Measurements from ENCODE around the gene KLF13.

Gene KLF13

DNA sequence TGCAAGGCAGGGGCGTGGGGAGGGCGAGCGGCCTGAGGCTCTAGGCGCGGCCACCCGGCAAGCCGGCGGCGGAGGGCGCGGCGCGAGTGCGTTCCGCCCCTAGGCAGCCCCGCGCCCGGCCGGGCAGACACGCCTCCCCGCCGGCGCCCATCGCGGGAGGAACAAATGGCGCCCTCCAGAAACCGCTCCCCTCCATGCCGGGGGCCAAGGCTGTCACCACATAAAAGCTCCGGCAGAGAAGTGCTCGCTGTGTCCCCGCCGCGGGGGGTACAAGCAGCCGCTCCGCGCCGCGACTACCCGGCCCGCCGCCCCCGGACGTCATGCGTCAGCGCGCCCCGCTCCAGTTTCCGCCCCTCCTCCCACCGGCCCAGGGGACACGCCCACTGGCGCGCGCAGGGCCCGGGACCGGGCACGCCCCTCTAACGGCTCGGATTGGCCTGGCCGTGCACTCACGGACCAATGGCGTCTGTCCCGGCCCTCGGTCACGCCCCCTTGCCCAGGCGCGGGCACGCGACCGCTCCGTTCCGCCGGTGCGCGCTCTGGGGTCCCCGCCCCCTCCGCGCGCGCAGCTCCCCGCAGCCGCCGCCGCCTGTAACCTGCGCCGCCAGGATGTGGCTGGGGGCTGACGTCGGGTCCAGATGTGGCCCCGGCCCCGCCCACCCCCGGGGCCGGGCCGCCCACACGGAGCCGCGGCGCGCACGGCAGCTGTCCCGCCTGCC is at the start of gene KLF13:
KLF13 (plus strand) TSS at position 680 of the 719 bp plus-strand sequence. CDS start 378 bp downstream, outside the sequence.
- peak; percentile 94 for DNase-seq

DNA sequence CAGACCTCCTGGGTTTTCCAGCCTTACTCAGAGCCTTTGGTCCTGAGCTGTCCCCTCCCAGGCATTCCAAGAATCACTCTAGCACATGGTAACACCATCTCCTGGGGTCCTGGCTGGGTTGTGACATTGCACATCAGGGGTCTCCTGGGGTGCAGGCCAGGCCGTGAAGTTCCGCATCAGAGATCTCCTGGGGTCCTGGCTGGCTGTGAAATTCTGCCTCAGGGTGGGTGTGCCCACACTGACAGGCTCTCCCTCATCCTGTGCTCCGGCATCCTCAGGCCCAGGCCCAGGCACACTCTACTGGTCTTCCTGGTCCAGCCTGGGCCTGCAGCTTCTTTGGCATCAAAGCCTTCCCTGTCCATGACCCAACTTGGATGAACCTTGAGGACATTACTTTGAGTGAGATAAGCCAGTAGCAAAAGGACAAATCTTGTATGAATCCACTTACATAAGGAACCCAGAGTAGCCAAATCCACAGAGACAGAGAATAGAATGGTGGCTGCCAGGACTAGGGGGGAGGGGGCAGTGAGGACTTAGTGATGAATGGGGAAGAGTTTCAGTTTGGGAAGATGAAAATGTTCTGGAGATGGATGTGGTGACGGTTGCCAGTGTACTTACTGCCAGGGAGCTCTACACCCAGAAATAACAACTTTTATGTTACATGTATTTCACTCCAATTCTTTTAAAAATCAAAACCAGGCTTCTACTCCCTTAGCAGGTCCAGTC is 49.1 kb upstream of the KLF13 start:
- DNase-seq: no peak

GRCh38 chr15:31278061-31278445 is 48.6 kb upstream of the KLF13 start:
- DNase-seq: no peak

- no peak for DNase-seq
These were observed 48.0 kb upstream of the KLF13 start for GRCh38 chr15:31278544-31279220.

DNA sequence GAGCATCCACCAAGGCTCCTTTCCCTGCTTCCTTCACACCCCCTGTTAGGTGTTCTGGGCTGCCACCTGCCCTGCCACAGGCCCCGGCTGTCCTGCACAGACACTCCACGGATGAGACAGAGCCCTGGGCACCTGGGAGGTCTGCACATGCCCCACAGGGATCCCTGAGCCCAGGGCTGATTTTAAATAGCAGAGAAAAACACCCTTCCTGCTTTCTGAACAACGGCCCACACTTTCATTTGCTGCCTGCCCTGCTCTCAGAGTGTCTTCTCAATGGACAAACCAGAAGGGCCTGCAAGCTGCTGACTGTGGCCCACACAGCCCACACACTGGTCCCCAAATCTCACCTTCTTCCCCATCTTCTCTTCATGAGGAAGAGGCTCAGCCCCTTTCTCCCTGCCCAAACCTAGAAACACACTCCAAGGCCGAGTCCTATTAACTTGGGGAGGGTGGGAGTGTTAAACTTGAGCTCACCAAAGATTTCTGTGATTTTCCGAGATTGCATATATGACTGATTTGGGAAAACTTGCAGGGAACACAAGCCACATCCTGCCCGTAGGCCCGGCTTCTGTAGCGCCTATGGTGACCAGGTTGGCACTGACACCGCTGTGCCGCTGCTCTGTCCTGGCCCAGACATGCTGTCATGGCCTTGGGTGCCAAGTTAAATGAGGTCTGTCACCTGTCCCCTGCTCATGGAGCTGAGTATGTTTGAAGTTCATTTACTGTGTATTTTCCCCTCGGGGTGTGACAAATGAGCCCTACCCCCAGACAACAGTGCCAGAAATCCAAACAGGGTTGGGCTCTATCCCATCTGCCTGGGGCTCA is 47.2 kb upstream of the KLF13 start:
- peak; percentile 64 for DNase-seq

GRCh38 chr15:31280046-31280830 is 46.4 kb upstream of the KLF13 start:
- DNase-seq: peak; percentile 79

- DNase-seq: no peak
These were observed 45.8 kb upstream of the KLF13 start for GRCh38 chr15:31280831-31281216.

GRCh38 chr15:31283043-31283442 is 43.6 kb upstream of the KLF13 start:
- no peak for DNase-seq

GRCh38 chr15:31285772-31286261 is 40.8 kb upstream of the KLF13 start:
- DNase-seq: no peak

- no peak for DNase-seq
These were observed 35.5 kb upstream of the KLF13 start for GRCh38 chr15:31291048-31291578.

DNA sequence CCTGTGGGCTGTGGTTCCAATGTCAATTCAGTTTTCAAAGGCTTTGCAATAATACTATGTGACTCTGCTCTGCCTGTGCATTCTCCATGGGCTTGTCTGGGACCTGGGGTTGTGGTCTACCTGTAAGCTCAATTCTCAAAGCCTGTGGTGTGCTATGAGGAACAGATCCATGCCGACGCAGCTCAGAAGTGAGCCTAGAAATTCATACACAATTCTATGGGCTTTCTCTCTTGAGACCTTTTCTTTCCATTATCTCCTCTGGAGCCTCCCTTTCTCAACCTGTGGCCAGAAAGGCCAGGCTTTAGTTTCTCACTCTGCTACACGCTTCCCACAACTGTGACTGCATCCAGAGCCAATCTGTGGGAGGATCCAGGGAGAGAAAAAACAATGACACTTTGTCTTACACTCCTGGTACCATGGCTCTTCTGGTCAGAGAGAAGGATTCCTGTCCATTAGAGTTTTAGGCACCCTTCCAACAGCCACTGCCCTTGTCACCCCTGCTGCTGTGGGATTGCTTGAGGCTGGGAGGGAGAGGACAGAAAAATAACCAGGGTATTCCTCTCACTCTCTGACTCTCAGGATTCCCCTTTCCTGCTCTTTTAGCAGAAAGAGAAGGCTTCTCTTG is 34.1 kb upstream of the KLF13 start:
- no peak for DNase-seq

GRCh38 chr15:31293655-31294054 is 33.0 kb upstream of the KLF13 start:
- DNase-seq: no peak

GRCh38 chr15:31294067-31294466 is 32.6 kb upstream of the KLF13 start:
- no peak for DNase-seq

DNA sequence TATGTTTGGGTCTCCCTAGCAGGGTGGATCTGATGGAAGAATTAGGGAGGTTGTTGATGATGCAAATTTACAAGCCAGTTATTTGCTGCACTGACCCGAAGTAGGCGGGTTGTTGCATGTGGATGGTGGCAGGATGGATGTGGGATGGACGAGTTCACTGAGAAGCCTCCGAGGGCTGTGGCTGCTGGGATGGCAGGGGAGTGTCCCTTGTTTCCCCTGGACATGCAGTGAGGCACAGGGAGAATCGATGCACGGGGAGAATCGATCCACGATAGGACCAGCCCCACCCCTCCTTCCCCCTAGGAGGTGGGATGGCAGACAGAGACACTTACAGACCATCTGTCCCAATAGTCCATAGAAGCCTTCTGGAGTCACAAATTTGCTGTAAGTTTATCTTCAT is 31.0 kb upstream of the KLF13 start:
- DNase-seq: no peak

DNA sequence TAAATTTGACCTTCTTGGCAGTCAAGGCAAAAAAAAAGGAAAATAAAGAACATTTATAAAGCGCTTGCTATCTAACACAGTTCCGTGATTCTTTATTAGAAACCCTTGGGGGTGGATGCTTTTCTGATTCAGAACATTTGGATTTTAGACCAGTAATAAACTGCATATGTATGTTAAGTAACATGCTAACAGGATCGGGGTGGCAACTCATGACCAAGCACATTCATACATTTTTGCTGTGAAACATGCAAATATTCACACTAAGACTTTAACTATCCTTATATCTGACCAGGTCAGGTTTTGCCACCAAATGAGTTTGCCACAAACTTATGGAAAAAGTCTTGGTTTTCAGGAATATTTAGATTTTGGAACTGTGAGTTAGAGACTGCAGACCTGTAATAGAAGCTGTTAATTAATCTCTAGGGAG is 30.4 kb upstream of the KLF13 start:
- no peak for DNase-seq

DNA sequence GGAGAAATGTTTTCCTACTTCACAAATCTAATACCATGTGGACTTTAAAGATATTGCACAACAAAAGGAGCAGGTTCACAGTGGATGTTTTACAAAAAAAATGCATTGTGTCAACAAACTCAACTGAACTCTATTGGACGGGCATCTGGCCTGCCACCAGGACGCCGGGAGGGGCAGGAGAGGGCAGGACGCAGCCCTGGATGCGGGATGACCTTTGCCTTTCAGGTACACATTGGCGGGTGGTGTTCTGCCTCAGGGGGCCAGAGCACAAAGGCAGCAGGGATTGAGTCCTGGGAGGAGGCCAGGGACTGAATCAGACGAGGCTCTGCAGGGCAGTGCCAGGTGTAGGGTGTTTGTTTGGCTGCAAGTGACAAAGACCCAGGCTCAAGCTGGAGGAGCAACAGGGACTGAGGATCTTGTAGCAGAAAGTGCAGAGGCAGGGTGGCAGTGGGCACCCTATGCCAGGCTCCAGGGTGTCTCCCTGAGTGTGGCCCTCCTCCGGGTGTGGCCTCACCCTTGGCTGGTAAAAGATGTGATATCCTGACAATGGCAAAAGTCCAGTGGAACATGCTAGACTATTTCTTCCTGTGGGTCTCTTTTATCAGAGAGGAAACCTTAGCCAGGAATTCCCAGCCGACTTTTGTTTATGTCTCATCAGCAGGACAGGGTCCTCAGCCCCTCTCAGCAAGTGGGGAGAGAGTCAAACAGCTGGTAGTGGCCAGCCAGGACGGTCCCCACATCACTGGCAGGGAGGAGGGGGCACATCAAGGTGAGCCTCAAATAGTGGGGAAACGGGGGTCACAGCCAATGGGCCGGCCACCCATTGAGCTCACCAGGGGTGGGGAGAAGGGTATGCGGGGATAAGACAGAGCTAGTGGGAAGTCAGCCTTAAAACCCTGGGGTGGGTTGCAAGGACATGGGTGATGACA is 29.7 kb upstream of the KLF13 start:
- DNase-seq: no peak

DNA sequence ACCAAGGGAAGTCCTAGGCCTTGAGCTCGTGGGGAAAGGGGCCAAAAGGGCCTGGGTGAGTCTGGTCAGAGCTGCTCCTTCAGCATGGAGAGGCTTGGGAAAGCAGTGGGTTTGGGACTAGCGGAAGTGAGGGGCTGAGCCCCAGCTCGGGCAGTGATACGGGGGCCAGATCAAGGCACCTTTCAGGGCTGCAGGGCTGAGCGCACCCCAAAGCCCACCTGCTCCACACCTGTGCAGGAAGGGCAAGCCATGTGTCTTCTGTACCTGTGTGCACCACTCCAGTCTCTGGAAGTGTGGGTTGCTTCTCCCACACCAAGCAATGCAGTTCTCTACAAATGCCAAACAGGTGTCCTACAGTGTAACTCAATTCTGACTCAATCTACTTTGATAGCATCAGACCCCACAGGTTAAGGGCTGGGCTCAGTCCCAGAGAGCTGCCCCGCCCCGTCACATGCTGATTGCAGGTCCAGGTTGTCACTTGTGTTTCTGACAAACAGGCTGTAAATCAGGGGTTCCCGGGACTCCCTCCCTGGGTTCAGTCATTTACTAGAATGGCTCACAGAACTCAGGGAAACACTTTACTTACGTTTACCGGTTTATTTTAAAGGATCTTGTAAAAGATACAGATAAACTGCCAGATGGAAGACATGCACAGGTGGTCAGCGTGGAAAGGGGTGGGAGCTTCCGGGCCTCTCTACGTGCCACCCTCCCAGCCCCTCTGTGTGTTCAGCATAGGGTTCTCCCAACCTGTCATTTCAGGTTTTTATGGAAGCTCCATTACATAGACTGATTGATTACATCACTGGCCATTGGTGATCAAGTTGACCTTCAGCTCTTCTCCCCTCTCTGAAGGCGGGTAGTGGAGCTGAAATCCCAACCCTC is 28.8 kb upstream of the KLF13 start:
- no peak for DNase-seq

DNA sequence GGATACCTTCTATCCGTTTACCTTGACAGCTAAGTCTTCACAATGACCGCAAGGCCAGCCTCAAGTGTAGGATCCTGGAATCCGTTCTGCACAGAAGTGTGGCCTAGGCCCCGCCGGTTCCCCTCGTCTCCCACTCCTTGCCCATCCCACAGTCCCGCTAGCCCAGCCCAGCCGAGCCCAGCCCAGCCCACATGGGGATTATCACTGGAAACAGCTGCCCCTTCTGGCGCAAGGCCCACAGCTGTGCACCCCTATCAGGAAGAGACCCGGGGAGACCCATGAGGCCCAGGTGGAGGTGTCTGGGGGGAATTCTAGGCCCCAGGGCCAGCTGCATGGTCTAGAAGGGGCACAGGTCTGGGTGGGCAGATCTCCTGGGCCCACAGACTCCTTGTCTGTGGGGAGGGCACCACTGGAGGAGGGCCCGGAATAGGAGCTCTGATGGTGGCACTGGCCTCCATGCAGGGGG is 27.9 kb upstream of the KLF13 start:
- DNase-seq: no peak

GRCh38 chr15:31300208-31300661 is 26.4 kb upstream of the KLF13 start:
- no peak for DNase-seq
